GM19324 (cell line): ENCODE measurements around the gene UBE3C.

ENCODE experiments used
- ATAC-seq: cut with Tn5 transposase; IDR thresholded peaks from one replicate; pipeline ENCODE4 v1.9.1; 2021; ENCODE audit warnings: mild to moderate bottlenecking, moderate library complexity; ENCODE audit not compliant: unreplicated experiment, low FRiP score

Gene UBE3C

DNA sequence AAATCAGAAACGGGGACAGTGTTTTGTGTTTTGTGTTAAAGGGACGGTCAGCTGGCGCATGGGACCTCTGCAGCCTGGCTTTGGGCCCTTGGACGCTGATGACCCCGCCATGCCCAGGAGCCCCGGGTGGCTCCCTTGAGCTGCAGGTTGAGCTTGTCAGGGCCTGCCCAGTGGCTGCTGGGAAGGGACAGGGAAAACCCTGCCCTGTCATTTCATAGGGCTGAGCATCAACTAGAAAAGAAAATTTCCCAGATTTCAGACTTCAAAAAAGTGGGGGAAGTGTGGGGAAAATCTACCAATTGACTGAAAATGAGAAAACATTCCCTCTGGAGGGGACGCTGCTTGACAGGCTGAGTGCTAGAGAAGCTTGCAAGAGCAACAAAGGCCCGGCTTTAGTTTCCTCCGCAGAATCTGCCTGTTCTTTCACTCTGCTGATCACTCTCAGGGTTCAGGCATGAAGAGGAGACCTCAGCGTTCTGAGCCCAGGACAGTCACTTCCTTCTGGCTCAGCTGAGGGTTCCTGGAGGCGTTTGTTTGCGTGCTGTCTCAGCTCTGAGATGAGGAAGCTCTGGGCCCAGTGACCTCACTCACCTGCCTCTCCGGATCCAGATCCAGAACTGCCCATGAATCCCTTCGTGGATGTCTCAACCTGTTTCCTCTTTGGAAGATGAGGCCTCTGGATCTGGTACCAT is 179.4 kb downstream of the UBE3C start:
- ATAC-seq = no peak
